ENCODE measurements around the gene ERN1.
"Not testable (repeated sequence)": the region's sequence is repeated elsewhere in the genome, so short reads cannot be mapped to it uniquely, and the experiment has no call there.

Gene ERN1

GRCh38 chr17:64129765-64130558 is at the start of gene ERN1:
ERN1 (minus strand) TSS chr17:64130144; CDS start chr17:64130029, 115 bp downstream.
- peak; percentile 62 to 96 (median 90) for DNase-seq

- not testable (repeated sequence) for DNase-seq
Observed at GRCh38 chr17:64179024-64179423, 49.1 kb upstream of the ERN1 start.

DNA sequence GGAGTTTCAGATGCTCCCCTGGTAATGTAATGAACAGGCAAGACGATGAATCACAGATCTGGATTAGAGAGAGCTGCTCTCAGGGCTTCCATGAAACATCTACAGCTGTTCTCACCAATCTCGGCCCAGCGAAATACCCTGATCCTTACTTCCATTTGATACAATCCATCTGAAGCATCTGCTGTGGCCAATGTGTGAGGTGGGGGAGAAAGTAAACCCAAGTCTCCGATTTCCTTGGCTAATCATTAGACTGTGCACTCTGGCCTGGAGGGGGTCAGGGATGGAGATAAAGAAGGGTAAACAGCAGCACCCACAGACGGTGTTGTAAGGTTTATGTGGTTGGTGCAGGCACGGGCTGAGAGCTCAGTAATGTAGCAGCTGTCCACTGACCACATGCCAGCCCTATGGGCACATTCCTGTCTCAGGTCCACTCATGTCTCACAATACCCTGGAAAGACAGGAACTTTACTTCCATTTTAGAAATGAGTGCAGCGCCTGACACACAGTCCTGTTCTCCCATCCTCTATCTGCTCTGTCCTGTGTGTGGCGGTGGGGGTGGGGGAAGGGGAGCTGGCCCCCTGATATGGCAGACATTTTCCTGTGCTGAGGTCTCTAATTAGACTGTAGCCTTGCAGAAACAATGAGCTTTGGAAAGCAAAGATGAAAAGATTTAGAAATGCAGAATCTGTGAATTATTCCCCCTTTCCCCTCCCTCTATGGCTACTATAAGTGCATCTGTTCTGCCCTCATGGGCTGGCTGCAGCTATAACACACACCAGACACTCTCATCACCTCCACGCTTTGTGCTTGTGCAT is 48.3 kb upstream of the ERN1 start:
- no peak for DNase-seq

- DNase-seq, result peak in 1 of 14 donors; percentile 5
Observed at GRCh38 chr17:64177311-64178010, 47.5 kb upstream of the ERN1 start.

DNA sequence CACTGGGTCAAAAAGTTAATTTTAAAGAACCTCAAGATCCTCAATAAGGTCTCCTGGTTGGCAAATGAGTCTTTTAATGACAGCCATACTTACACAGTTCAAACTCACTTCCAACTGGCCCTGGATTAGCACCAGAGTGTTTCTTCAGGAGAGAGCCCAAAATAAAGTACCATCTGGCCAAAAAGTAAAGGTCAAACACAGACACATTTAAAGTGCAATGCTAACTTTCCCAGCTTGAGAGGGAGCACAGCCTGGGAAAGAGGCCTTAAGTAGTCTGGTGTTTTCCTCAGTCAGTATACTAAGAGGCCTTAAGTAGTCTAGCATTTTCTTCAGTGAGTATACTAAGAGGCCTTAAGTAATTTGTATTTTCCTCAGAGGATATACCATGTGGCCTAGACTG is 46.6 kb upstream of the ERN1 start:
- no peak for DNase-seq

DNA sequence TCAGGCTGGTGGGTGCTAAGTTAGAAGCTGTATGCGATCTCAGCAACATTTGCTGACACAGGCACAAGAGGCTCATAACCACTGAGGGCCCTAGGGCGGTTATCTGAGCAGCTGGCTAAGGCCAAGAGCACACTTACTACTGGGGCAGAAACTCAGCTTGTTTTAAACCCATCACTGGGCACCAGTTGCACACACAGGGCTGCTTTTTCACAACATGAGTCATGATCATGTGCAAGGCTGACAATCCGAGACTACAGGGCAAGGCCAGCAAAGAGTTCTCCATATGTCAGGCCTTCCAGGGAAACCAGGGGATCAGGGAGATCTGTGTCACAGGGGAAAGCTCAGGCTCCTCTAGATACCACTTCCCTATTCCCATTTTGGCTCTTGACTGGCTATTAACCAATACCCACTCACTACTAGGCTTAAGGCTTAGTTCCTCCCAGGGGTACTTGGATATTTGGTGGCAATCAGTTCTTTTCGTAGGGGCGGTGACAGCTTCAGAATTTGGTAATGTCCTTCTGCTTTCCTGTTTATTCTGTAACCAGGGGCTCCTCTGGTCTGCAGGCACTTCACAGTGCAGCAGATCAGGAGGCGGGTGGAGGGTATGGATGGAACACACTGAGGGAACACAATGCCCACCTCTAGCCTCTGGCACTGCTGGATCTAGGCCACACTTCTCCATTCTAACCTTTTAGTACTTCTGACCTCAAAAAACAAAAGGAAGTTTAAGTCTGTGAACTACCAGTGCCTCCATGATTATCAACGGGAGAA is 44.9 kb upstream of the ERN1 start:
- peak in 8 of 14 donors; percentile 9 to 64 (median 42) for DNase-seq

GRCh38 chr17:64173646-64174045 is 43.7 kb upstream of the ERN1 start:
- DNase-seq, result no peak

DNA sequence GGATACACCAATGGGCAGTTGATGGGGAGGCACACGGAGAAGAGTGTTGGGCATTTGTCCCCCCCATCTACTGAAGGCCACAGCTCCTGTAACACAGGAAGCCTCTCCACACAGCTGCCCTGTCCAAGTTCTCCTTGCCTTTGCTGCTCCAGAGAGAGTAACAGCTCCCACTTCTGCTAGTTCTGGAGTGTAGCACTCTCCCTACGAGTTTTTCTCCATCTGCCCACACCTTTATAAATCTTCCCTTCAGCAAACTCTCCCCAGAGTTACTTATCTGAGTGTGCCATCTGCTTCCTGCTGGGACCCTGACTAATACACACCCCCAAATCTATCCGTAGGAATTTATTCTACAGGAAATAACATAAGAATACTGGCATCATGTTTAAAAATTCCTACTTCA is 42.6 kb upstream of the ERN1 start:
- DNase-seq, result no peak

GRCh38 chr17:64171041-64171440 is 41.1 kb upstream of the ERN1 start:
- no peak for DNase-seq

DNA sequence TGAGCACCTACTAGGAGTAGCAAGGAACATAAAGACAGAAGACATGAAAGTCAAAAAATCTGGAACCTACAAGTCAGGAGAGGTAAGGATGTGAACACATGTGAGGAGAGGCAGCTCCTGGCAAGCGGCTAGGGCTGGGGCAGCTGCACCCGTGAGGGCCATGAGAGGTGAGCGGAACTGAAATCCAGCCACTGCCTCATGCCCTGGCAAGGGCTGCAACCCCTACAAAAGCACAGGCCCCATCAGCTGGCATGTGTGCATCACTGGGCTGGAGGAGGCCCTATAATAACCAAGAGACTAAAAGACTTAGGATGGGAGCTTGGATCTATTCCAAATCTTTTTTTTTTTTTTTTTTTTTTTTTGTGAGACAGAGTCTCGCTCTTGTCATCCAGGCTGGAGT is 40.3 kb upstream of the ERN1 start:
- no peak for DNase-seq

- DNase-seq, result not testable (repeated sequence)
Observed at GRCh38 chr17:64167666-64168065, 37.7 kb upstream of the ERN1 start.

- DNase-seq, result peak in 1 of 14 donors; percentile 82
Observed at GRCh38 chr17:64166876-64167275, 36.9 kb upstream of the ERN1 start.

GRCh38 chr17:64165347-64165746 is 35.4 kb upstream of the ERN1 start:
- no peak for DNase-seq

- no peak for DNase-seq
Observed at GRCh38 chr17:64164596-64165285, 34.8 kb upstream of the ERN1 start.

GRCh38 chr17:64163468-64163867 is 33.5 kb upstream of the ERN1 start:
- no peak for DNase-seq

GRCh38 chr17:64162554-64162953 is 32.6 kb upstream of the ERN1 start:
- no peak for DNase-seq

DNA sequence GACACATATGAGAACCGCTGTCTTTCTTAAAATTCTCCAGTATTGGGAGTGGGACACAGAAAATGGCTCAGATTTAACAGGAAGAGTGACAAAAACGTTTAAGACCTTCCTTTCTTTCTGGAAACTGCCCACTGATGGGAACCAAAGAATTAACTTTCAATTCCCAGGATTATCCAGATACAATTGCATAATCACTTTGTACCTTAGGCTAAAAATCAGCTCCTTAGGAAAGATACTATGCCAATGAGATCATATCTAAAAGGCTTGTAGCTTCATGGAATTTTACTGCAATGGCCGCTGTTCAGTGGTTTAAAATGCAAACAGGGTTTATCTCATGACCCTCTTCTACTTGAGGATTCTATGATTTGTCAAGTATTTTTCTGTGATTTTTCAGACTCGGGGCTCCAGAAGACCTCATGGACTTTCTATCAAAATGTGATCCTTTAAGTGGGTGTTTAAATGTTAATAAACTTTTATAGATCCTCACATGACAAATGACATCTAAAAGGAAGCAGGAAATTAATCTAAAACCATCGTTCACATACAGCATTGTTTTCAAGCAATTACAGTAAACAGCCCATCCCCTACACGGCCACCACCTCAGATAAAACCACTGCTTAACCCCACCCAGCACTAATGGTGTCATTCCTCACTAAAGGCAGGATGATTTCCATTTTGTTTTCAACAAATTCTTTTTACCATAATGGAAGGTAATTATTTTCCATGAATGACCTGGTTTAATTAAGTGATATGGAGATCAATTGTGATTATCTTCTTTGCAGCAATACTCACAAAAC is 31.6 kb upstream of the ERN1 start:
- DNase-seq, result no peak

- no peak for DNase-seq
Observed at GRCh38 chr17:64160378-64160777, 30.4 kb upstream of the ERN1 start.

- DNase-seq, result no peak
Observed at GRCh38 chr17:64158831-64159590, 29.1 kb upstream of the ERN1 start.

- no peak for DNase-seq
Observed at GRCh38 chr17:64158406-64158805, 28.5 kb upstream of the ERN1 start.
